ENCODE results near the gene ISLR. TPM values are rescaled to one million over a fixed set of nuclear protein-coding genes. Genes with fewer than 3 reads are reported as not detected.

ISLR gene
- total RNA-seq, 1 experiment from 2014 or later = 0.12 TPM

DNA sequence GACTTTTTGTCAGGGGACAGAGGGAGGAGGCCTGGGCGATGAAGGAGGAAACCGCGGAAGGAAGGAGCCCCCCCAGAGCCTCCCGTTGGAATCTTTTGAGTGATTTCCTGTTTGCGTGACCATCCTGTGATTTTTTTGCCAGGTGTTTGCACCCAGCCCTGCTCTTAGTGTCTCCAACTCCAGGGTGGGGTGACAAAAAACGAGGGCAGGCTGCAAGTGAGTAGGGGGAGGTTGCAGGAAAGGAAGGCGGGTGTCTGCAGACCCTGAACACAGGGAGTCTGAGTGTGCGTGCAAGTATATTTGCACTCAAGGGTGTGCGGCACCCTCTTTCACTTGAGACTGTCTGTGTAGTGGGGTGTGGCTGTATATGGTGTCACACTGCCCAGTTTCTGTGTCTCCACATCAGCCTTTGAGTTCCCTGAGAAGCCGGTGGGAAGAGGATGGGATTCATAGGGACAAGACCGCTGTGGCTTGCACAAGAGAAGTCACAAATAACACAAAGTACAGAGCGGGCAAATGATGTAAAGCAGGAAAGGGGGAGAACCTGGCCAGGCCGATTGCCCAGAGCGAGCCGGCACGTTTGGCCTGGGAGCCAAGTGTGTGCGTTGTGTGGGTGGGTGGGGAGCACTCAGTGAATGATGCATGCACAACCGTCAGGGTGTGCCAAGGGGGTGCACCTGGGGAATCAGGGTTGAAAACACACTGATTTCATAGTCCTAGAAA, 36.5 kb upstream of the ISLR start:
- Histone ChIP-seq H3K4me2 (ENCODE audit: low read length) (no peak overlapping the region), H3K9ac (ENCODE audit: low read length) (no peak overlapping the region), H4K20me1 (ENCODE audit: insufficient read depth) (no peaks in the 10 kb centered on the region), H3K36me3 (ENCODE audit: control insufficient read depth in 1 of 2, insufficient read depth in 2 of 2, low read length in 2 of 2) (no peaks in the 10 kb centered on the region), H3K79me2 (ENCODE audit: insufficient read depth, low read length) (no peaks in the 10 kb centered on the region), H3K4me1 (ENCODE audit: control insufficient read depth in 1 of 2, insufficient read depth in 2 of 2, low read length in 2 of 2) (no peaks in the 10 kb centered on the region), H2AFZ (ENCODE audit: low read depth, low read length, poor library complexity, severe bottlenecking) (no peak overlapping the region), H3K9me2 (ENCODE audit: insufficient read depth) (no peaks in the 10 kb centered on the region), H3K27me3 (ENCODE audit: insufficient read depth, low read length) (no peaks in the 10 kb centered on the region), H3K9me3 (ENCODE audit: control insufficient read depth in 1 of 2, insufficient read depth in 1 of 2, low read depth in 1 of 2, low read length in 2 of 2) (no peaks in the 10 kb centered on the region), H3K27ac (ENCODE audit: low read depth, low read length) (no peak overlapping the region), H3K4me3 (replicated peaks in 1 of 2; ENCODE audit: low read depth in 1 of 2, low read length in 2 of 2) (no peak overlapping the region)
- BruUV-seq (replicated peaks) = no TSS peak
- intact Hi-C loops (cut with micrococcal nuclease) = no loop called here
- ChIA-PET RAD21 (ENCODE audit: low non-redundant PET in 1 of 2, low total read pairs in 2 of 2, uncharacterized antibody in 2 of 2, unreplicated experiment in 2 of 2) (no interaction called here), CTCF (no interaction called here), POLR2A (no interaction called here)
- no peak for DNase-seq (ENCODE audit: low read depth, low spot score)
- no peak for ATAC-seq
- TF ChIP-seq EGR1 (IDR thresholded peaks at IDR 0.05; ENCODE audit: low read depth) (no peak), YY1 (IDR thresholded peaks at IDR 0.05; ENCODE audit: extremely low read depth, insufficient replicate concordance, low read depth, low read length) (no peak), TCF7L2 (IDR thresholded peaks at IDR 0.05; ENCODE audit: borderline replicate concordance, extremely low read depth, insufficient read depth, insufficient read length) (no peak), SIN3A (IDR thresholded peaks at IDR 0.05; ENCODE audit: low read depth) (no peak), EZH2phosphoT487 (IDR thresholded peaks at IDR 0.05; ENCODE audit: borderline replicate concordance) (no peak), CEBPB (IDR thresholded peaks at IDR 0.05; ENCODE audit: low read depth) (no peak), POLR2A (IDR thresholded peaks at IDR 0.05; ENCODE audit: borderline replicate concordance, extremely low read depth, insufficient read depth, insufficient read length) (no peak), POLR2AphosphoS5 (IDR thresholded peaks at IDR 0.05; ENCODE audit: low read depth, low read length) (no peak), ZFX (IDR thresholded peaks at IDR 0.05) (no peak)
- TF ChIP-seq, protein P1, sequence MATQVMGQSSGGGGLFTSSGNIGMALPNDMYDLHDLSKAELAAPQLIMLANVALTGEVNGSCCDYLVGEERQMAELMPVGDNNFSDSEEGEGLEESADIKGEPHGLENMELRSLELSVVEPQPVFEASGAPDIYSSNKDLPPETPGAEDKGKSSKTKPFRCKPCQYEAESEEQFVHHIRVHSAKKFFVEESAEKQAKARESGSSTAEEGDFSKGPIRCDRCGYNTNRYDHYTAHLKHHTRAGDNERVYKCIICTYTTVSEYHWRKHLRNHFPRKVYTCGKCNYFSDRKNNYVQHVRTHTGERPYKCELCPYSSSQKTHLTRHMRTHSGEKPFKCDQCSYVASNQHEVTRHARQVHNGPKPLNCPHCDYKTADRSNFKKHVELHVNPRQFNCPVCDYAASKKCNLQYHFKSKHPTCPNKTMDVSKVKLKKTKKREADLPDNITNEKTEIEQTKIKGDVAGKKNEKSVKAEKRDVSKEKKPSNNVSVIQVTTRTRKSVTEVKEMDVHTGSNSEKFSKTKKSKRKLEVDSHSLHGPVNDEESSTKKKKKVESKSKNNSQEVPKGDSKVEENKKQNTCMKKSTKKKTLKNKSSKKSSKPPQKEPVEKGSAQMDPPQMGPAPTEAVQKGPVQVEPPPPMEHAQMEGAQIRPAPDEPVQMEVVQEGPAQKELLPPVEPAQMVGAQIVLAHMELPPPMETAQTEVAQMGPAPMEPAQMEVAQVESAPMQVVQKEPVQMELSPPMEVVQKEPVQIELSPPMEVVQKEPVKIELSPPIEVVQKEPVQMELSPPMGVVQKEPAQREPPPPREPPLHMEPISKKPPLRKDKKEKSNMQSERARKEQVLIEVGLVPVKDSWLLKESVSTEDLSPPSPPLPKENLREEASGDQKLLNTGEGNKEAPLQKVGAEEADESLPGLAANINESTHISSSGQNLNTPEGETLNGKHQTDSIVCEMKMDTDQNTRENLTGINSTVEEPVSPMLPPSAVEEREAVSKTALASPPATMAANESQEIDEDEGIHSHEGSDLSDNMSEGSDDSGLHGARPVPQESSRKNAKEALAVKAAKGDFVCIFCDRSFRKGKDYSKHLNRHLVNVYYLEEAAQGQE (IDR thresholded peaks at IDR 0.05; ENCODE audit: low read depth) = no peak

Measured in HCT116 (cell line).